CD4-positive, alpha-beta T cell (primary cell): Measurements from ENCODE around the gene NXPH1. TPM values are rescaled to one million over a fixed set of nuclear protein-coding genes. Genes with fewer than 3 reads are reported as not detected.

Experiments
- ATAC-seq: fragments of 200-7000 bp; cut with Tn5 transposase; one replicate; pipeline ENCODE4 v1.10.0; 2022; ENCODE audit warnings: mild to moderate bottlenecking; ENCODE audit not compliant: poor library complexity
- CTCF ChIA-PET: fragments of 350-600 bp; sonication (Branson Sonifier 250); formaldehyde crosslinking; loops from one replicate; lab custom pipeline; 2021; ENCODE audit warnings: antibody characterized with exemption, inconsistent platforms; lab: Charles Lee
- POLR2A ChIA-PET: fragments of 350-600 bp; sonication (Branson Sonifier 250); formaldehyde crosslinking; loops from one replicate; lab custom pipeline; 2021; ENCODE audit warnings: antibody characterized with exemption, inconsistent platforms; lab: Charles Lee
- DNase-seq, 14 experiments: peaks; one replicate each; pipeline ENCODE4 v3.0.0-alpha.2; 2013 to 2020; ENCODE audit warnings: mixed read lengths in 2 of 14
- H3K27ac ChIP-seq, 2 donors: one replicate each; pipeline versions ENCODE4 v1.5.1 to v1.7.0; 2013; ENCODE audit warnings: low read length in 2 of 2, low read depth in 1 of 2, mild to moderate bottlenecking in 1 of 2
- H3K27me3 ChIP-seq, 2 experiments: 1 replicate in 1 of 2; 2 replicates in 1 of 2; pipeline versions ENCODE4 v1.6.1 to v1.7.0; 2013; ENCODE audit warnings: low read length in 2 of 2, control low read depth in 1 of 2, mild to moderate bottlenecking in 1 of 2, moderate library complexity in 1 of 2; ENCODE audit not compliant: insufficient read depth in 2 of 2, control insufficient read depth in 1 of 2
- H3K36me3 ChIP-seq: one replicate; pipeline ENCODE4 v1.6.1; 2013; ENCODE audit warnings: low read length, control low read depth; ENCODE audit not compliant: insufficient read depth
- H3K4me1 ChIP-seq: one replicate; pipeline ENCODE4 v1.6.1; 2013; ENCODE audit warnings: low read length, control low read depth; ENCODE audit not compliant: insufficient read depth
- H3K4me3 ChIP-seq: one replicate; pipeline ENCODE4 v1.5.1; 2013; ENCODE audit warnings: mild to moderate bottlenecking, low read length, moderate library complexity
- H3K9me3 ChIP-seq, 2 experiments: 1 replicate in 1 of 2; 2 replicates in 1 of 2; pipeline versions ENCODE4 v1.6.1 to v1.7.0; 2013; ENCODE audit warnings: low read length in 2 of 2, mild to moderate bottlenecking in 2 of 2, control low read depth in 1 of 2, moderate library complexity in 1 of 2; ENCODE audit not compliant: control insufficient read depth in 1 of 2, insufficient read depth in 1 of 2
- H3K27ac Mint-ChIP-seq: one replicate; pipeline ENCODE4 v1.8.0; 2020; ENCODE audit warnings: mixed read lengths
- H3K27me3 Mint-ChIP-seq: one replicate; pipeline ENCODE4 v1.8.0; 2021; ENCODE audit warnings: mixed read lengths
- H3K36me3 Mint-ChIP-seq: one replicate; pipeline ENCODE4 v1.8.0; 2021; ENCODE audit warnings: low read depth, mixed read lengths
- H3K4me1 Mint-ChIP-seq: one replicate; pipeline ENCODE4 v1.8.0; 2021; ENCODE audit warnings: low read depth, mixed read lengths
- H3K4me3 Mint-ChIP-seq: one replicate; pipeline ENCODE4 v1.8.0; 2020; ENCODE audit warnings: mild to moderate bottlenecking, mixed read lengths
- H3K9me3 Mint-ChIP-seq: one replicate; pipeline ENCODE4 v1.8.0; 2020; ENCODE audit warnings: mixed read lengths
- CTCF ChIP-seq: fragments of 200-600 bp; IDR thresholded peaks from one replicate; pipeline ENCODE4 v1.8.0; 2022; ENCODE audit warnings: antibody characterized with exemption, mild to moderate bottlenecking
- intact Hi-C, 2 experiments: fragments of 100-400 bp; cut with DNase I in 1 of 2; cut with micrococcal nuclease in 1 of 2; formaldehyde crosslinking; loops; one replicate each; pipeline versions ENCODE4 v1.15.1 to v1.9.0; 2023 to 2025; cut with DNase I, micrococcal nuclease
- polyA plus RNA-seq, 2 donors: library from polyadenylated mRNA; unstranded; fragments of 120-200 nt; gene quantifications; one replicate each; pipeline ENCODE4 v1.2.1, GENCODE V29; 2013
- total RNA-seq, 174 experiments: library from RNA in 2 of 174; stranded (reverse) in 2 of 174; gene quantifications; one replicate each; pipeline ENCODE4 v1.2.3 and lab custom pipeline; 2021 to 2026

The NXPH1 gene
- total RNA-seq (not detected), total RNA-seq (lab: John Stamatoyannopoulos, UW) (0 to 0.40 (median 0) reads per million in 172 experiments)
- not detected for polyA plus RNA-seq (2013, experiment 1 of 2)
- not detected for polyA plus RNA-seq (2013, experiment 2 of 2)

DNA sequence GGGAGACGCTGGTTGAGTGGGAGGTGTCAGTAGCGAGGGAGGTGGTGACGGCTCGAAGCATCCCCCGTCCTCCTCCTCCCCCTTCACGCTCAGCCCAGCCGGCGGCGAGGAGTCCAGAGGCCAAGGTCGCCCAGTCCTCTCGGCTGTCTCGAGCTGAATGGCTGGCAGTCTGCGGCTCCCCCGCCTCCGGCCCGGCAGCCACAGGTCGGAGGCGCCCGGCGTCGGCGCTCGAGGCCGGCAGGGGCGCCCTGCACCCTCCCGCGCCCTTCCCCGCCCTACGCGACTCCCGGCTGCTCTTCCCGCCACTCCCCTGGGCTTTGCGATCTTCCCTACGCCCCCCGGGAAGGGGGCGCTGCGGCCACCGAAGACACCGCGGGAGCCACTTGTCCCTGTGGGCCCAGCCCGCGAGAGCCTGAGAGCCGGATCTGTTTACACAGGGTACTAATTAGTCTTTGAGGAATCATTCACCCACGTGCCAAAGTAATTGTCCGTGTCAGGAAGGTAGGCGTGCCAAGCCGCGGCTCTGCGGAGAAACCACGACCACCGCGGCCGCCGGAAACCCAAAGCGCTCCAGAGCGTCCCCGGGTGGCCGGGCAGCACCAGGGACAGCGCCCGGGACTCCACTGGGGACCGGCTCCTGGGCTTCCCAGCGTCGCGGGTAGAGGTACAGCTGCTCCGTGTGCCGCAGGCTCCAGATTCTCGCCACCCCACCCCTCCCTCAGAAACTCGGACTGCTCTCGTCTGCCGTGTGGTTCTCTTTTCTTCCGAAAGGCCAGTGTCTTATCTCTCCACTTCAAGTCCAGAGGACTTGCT lies at the start of gene NXPH1:
TSS of gene NXPH1 (plus strand) at position 133 of the 813 bp plus-strand sequence.
- H3K27me3 ChIP-seq, result peaks cover 65 to 84% of the 10 kb centered on the region in 2 experiments
- ATAC-seq (no peak), DNase-seq (peak in 1 of 14 experiments; percentile 9)
- H3K4me3 ChIP-seq, result no peak within 1 kb of the TSS
- H3K36me3 Mint-ChIP-seq, result no peaks in the 10 kb centered on the region
- CTCF ChIA-PET, result no interaction called here
- no peak within 1 kb of the TSS for H3K27ac ChIP-seq
- no peak for TF ChIP-seq CTCF
- intact Hi-C loops, result no loop called here
- H3K4me3 Mint-ChIP-seq, result peak within 1 kb of the TSS; percentile 31
- peaks cover 0 to 32% of the 10 kb centered on the region in 2 experiments for H3K9me3 ChIP-seq
- H3K27me3 Mint-ChIP-seq, result peaks cover 84% of the 10 kb centered on the region
- POLR2A ChIA-PET, result no interaction called here
- peaks cover 11% of the 10 kb centered on the region for H3K4me1 ChIP-seq
- peaks cover 28% of the 10 kb centered on the region for H3K4me1 Mint-ChIP-seq
- no peak within 1 kb of the TSS for H3K27ac Mint-ChIP-seq
- no peaks in the 10 kb centered on the region for H3K36me3 ChIP-seq
- H3K9me3 Mint-ChIP-seq, result no peaks in the 10 kb centered on the region

GRCh38 chr7:8384901-8385300 lies 48.5 kb upstream of the NXPH1 start:
- Mint-ChIP-seq H3K27ac (no peak overlapping the region), H3K36me3 (no peaks in the 10 kb centered on the region), H3K4me1 (no peaks in the 10 kb centered on the region), H3K4me3 (no peak overlapping the region), H3K9me3 (no peaks in the 10 kb centered on the region), H3K27me3 (peaks cover 14% of the 10 kb centered on the region)
- H3K4me3 ChIP-seq, result no peak overlapping the region
- H3K9me3 ChIP-seq, result no peaks in the 10 kb centered on the region
- ChIA-PET CTCF (no interaction called here), POLR2A (no interaction called here)
- DNase-seq (no peak), ATAC-seq (no peak)
- H3K27ac ChIP-seq, result no peak overlapping the region
- no peaks in the 10 kb centered on the region for H3K4me1 ChIP-seq
- H3K36me3 ChIP-seq, result no peaks in the 10 kb centered on the region
- peaks cover 0 to 4% of the 10 kb centered on the region in 2 experiments for H3K27me3 ChIP-seq
- intact Hi-C loops, result no loop called here
- TF ChIP-seq CTCF, result no peak

GRCh38 chr7:8386926-8387550 lies 46.4 kb upstream of the NXPH1 start:
- TF ChIP-seq CTCF, result no peak
- Histone ChIP-seq H3K27me3 (peaks cover 0 to 10% of the 10 kb centered on the region in 2 experiments), H3K36me3 (no peaks in the 10 kb centered on the region), H3K4me3 (no peak overlapping the region), H3K27ac (no peak overlapping the region), H3K4me1 (no peaks in the 10 kb centered on the region), H3K9me3 (no peaks in the 10 kb centered on the region)
- ATAC-seq (no peak), DNase-seq (no peak)
- ChIA-PET POLR2A (no interaction called here), CTCF (no interaction called here)
- H3K27ac Mint-ChIP-seq, result no peak overlapping the region
- no peaks in the 10 kb centered on the region for H3K9me3 Mint-ChIP-seq
- intact Hi-C loops, result no loop called here
- H3K4me1 Mint-ChIP-seq, result no peaks in the 10 kb centered on the region
- H3K27me3 Mint-ChIP-seq, result peaks cover 13% of the 10 kb centered on the region
- H3K4me3 Mint-ChIP-seq, result no peak overlapping the region
- H3K36me3 Mint-ChIP-seq, result no peaks in the 10 kb centered on the region
